H1 (cell line): ENCODE results near the gene PDIA5. TPM values are rescaled to one million over a fixed set of nuclear protein-coding genes. Genes with fewer than 3 reads are reported as not detected.

Experiments
- HDAC2 ChIP-seq, 2 experiments: fragments of 300-600 bp in 1 of 2; sonication (generic) in 1 of 2; IDR thresholded peaks; 2 replicates each; pipeline ENCODE4 v1.6.1; 2011 to 2012; ENCODE audit warnings: low read depth in 2 of 2, low read length in 2 of 2, mild to moderate bottlenecking in 2 of 2, moderate library complexity in 2 of 2, borderline replicate concordance in 1 of 2, inconsistent platforms in 1 of 2
- YY1 ChIP-seq: IDR thresholded peaks from 2 replicates; pipeline ENCODE4 v1.6.1; 2011; ENCODE audit warnings: low read depth, mild to moderate bottlenecking, low read length
- polyA plus RNA-seq, 7 experiments: library from polyadenylated mRNA; depleted of rRNA in 3 of 7; stranded (reverse) in 5 of 7; unstranded in 2 of 7; fragments of >200 nt in 5 of 7; fragments of 200-250 nt in 2 of 7; gene quantifications; 1 replicate in 5 of 7; 2 replicates in 1 of 7; 4 replicates in 1 of 7; pipeline versions ENCODE4 v1.2.1 to v1.2.3, GENCODE V29; 2011 to 2013; ENCODE audit warnings: missing spikeins in 2 of 7, mixed read lengths in 2 of 7
- total RNA-seq: library from RNA; stranded (reverse); fragmentation: NEBNext Ultra II Directional; extraction: Animal tissue kit (Norgen Biotek cat#: 25700); gene quantifications from 2 replicates; pipeline ENCODE4 v1.2.1, GENCODE V29; 2021
- TF ChIP-seq, protein P1 (sequence below): IDR thresholded peaks from 2 replicates; pipeline ENCODE4 v1.6.1; 2011; ENCODE audit warnings: low read length, improper control_type of control experiment

The PDIA5 gene
- total and polyA plus RNA-seq, 2 of the 8 experiments (the other 6 are each of a cell fraction or from before 2014, with no cell fraction given), result 18.2 to 32.8 TPM

- TF ChIP-seq YY1, result no peak
- TF ChIP-seq, protein P1, sequence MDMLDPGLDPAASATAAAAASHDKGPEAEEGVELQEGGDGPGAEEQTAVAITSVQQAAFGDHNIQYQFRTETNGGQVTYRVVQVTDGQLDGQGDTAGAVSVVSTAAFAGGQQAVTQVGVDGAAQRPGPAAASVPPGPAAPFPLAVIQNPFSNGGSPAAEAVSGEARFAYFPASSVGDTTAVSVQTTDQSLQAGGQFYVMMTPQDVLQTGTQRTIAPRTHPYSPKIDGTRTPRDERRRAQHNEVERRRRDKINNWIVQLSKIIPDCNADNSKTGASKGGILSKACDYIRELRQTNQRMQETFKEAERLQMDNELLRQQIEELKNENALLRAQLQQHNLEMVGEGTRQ, result no peak
- no peak for TF ChIP-seq HDAC2 (IDR thresholded peaks at IDR 0.05; ENCODE audit: borderline replicate concordance in 1 of 2, low read depth in 2 of 2, low read length in 2 of 2)
Observed at GRCh38 chr3:123034996-123035395, 31.8 kb upstream of the PDIA5 start (continued).
